AG10803 (cell line): ENCODE data around the gene ARL3.

Experiments used
- DNase-seq: peaks from one replicate; pipeline ENCODE4 v3.0.0; 2010; ENCODE audit warnings: low read depth
- H3K4me3 ChIP-seq: 2 replicates; pipeline ENCODE4 v1.5.1; 2011; ENCODE audit warnings: mild to moderate bottlenecking, low read length, control low read depth
- CTCF ChIP-seq: conservative IDR thresholded peaks from 2 replicates; pipeline ENCODE4 v1.5.1; 2011; ENCODE audit warnings: mild to moderate bottlenecking, low read length, control low read depth, inconsistent platforms

Gene ARL3

GRCh38 chr10:102683736-102684135 is 30.5 kb downstream of the ARL3 start:
- no peak for TF ChIP-seq CTCF
- DNase-seq: no peak
- H3K4me3 ChIP-seq: no peak overlapping the region

GRCh38 chr10:102682981-102683380 is 31.2 kb downstream of the ARL3 start:
- H3K4me3 ChIP-seq: no peak overlapping the region
- TF ChIP-seq CTCF: no peak
- no peak for DNase-seq

- TF ChIP-seq CTCF: no peak
- DNase-seq: no peak
- H3K4me3 ChIP-seq: no peak overlapping the region
Observed at GRCh38 chr10:102682416-102682815, 31.8 kb downstream of the ARL3 start.

GRCh38 chr10:102681696-102682095 is 32.5 kb downstream of the ARL3 start:
- no peak for DNase-seq
- no peak for TF ChIP-seq CTCF
- H3K4me3 ChIP-seq: no peak overlapping the region

- TF ChIP-seq CTCF: no peak
- DNase-seq: no peak
- no peak overlapping the region for H3K4me3 ChIP-seq
Observed at GRCh38 chr10:102679596-102679995, 34.6 kb downstream of the ARL3 start.

- peak; percentile 39 for DNase-seq
- no peak overlapping the region for H3K4me3 ChIP-seq
- TF ChIP-seq CTCF: peak; percentile 65
Observed at GRCh38 chr10:102678842-102679289, 35.3 kb downstream of the ARL3 start.

- DNase-seq: no peak
- H3K4me3 ChIP-seq: no peak overlapping the region
- TF ChIP-seq CTCF: no peak
Observed at GRCh38 chr10:102678068-102678400, 36.2 kb downstream of the ARL3 start.
